CD14-positive monocyte (primary cell): Measurements from ENCODE around the gene GLTP. TPM values are rescaled to one million over a fixed set of nuclear protein-coding genes. Genes with fewer than 3 reads are reported as not detected.

Experiments used
- DNase-seq, 3 donors: peaks; one replicate each; pipeline ENCODE4 v3.0.0-alpha.2; 2011 to 2022
- H2AFZ ChIP-seq: 2 replicates; pipeline ENCODE4 v1.6.0; 2012; ENCODE audit warnings: mild to moderate bottlenecking, low read depth, low read length, inconsistent platforms; ENCODE audit not compliant: insufficient read depth, poor library complexity, severe bottlenecking
- H3K27ac ChIP-seq, 2 donors: 1 replicate in 1 of 2; 2 replicates in 1 of 2; pipeline ENCODE4 v1.5.1; 2012 to 2013; ENCODE audit warnings: low read length in 2 of 2, control low read depth in 1 of 2, inconsistent platforms in 1 of 2, low read depth in 1 of 2, mild to moderate bottlenecking in 1 of 2
- H3K27me3 ChIP-seq, 2 donors: one replicate each; pipeline versions ENCODE4 v1.6.0 to v1.6.1; 2011 to 2013; ENCODE audit warnings: low read length in 2 of 2; ENCODE audit not compliant: control insufficient read depth in 2 of 2, insufficient read depth in 2 of 2
- H3K36me3 ChIP-seq, 2 donors: replicated peaks in 1 of 2; 1 replicate in 1 of 2; 2 replicates in 1 of 2; pipeline versions ENCODE4 v1.5.1 to v1.6.1; 2012 to 2013; ENCODE audit warnings: low read length in 2 of 2, control low read depth in 1 of 2, inconsistent platforms in 1 of 2, mild to moderate bottlenecking in 1 of 2; ENCODE audit not compliant: insufficient read depth in 2 of 2, control insufficient read depth in 1 of 2
- H3K4me1 ChIP-seq, 2 donors: 1 replicate in 1 of 2; 2 replicates in 1 of 2; pipeline versions ENCODE4 v1.5.1 to v1.6.1; 2012 to 2013; ENCODE audit warnings: low read length in 2 of 2, control low read depth in 1 of 2, inconsistent platforms in 1 of 2, mild to moderate bottlenecking in 1 of 2, moderate library complexity in 1 of 2; ENCODE audit not compliant: insufficient read depth in 2 of 2, control insufficient read depth in 1 of 2
- H3K4me2 ChIP-seq: replicated peaks from 2 replicates; pipeline ENCODE3; 2012; ENCODE audit warnings: low read length, moderate library complexity, mild to moderate bottlenecking; ENCODE audit not compliant: poor library complexity, severe bottlenecking; ENCODE audit errors: extremely low read depth
- H3K4me3 ChIP-seq, 3 experiments: fragments of 200-600 bp in 1 of 3; sonication (generic) in 1 of 3; replicated peaks in 1 of 3; 1 replicate in 2 of 3; 2 replicates in 1 of 3; pipeline ENCODE4 v1.5.1; 2011 to 2013; ENCODE audit warnings: low read length in 3 of 3, mild to moderate bottlenecking in 3 of 3, control low read depth in 2 of 3, low read depth in 2 of 3, inconsistent platforms in 1 of 3, moderate library complexity in 1 of 3
- H3K79me2 ChIP-seq: 2 replicates; pipeline ENCODE4 v1.6.0; 2012; ENCODE audit warnings: mild to moderate bottlenecking, control low read depth, inconsistent platforms, low read length, moderate library complexity; ENCODE audit not compliant: insufficient read depth
- H3K9ac ChIP-seq: 2 replicates; pipeline ENCODE4 v1.6.0; 2017; ENCODE audit warnings: low read length, mild to moderate bottlenecking; ENCODE audit not compliant: insufficient read depth, poor library complexity, severe bottlenecking
- H3K9me3 ChIP-seq, 2 donors: replicated peaks in 1 of 2; 1 replicate in 1 of 2; 2 replicates in 1 of 2; pipeline versions ENCODE4 v1.5.1 to v1.6.1; 2012 to 2013; ENCODE audit warnings: low read length in 2 of 2, control low read depth in 1 of 2; ENCODE audit not compliant: control insufficient read depth in 1 of 2, insufficient read depth in 1 of 2
- H4K20me1 ChIP-seq: 2 replicates; pipeline ENCODE4 v1.6.0; 2012; ENCODE audit warnings: mild to moderate bottlenecking, low read length, control low read depth, moderate library complexity; ENCODE audit not compliant: insufficient read depth
- H3K27ac Mint-ChIP-seq, 7 donors: one replicate each; pipeline ENCODE4 v1.8.0; 2020; ENCODE audit warnings: mild to moderate bottlenecking in 7 of 7, mixed read lengths in 7 of 7, moderate library complexity in 6 of 7, inconsistent platforms in 2 of 7
- H3K27me3 Mint-ChIP-seq, 3 donors: one replicate each; pipeline ENCODE4 v1.8.0; 2021 to 2022; ENCODE audit warnings: low read depth in 3 of 3, mild to moderate bottlenecking in 3 of 3, mixed read lengths in 3 of 3, moderate library complexity in 3 of 3, inconsistent platforms in 1 of 3
- H3K36me3 Mint-ChIP-seq, 2 donors: one replicate each; pipeline ENCODE4 v1.8.0; 2020; ENCODE audit warnings: mixed read lengths in 2 of 2, inconsistent platforms in 1 of 2, mild to moderate bottlenecking in 1 of 2
- H3K4me1 Mint-ChIP-seq: one replicate; pipeline ENCODE4 v1.8.0; 2020; ENCODE audit warnings: mild to moderate bottlenecking, mixed read lengths
- H3K4me3 Mint-ChIP-seq, 2 donors: one replicate each; pipeline ENCODE4 v1.8.0; 2020; ENCODE audit warnings: mild to moderate bottlenecking in 2 of 2, mixed read lengths in 2 of 2, moderate library complexity in 1 of 2
- H3K9me3 Mint-ChIP-seq, 7 donors: one replicate each; pipeline ENCODE4 v1.8.0; 2020 to 2022; ENCODE audit warnings: mixed read lengths in 7 of 7, mild to moderate bottlenecking in 6 of 7, moderate library complexity in 6 of 7, inconsistent platforms in 2 of 7
- CTCF ChIP-seq: fragments of 200-600 bp; IDR thresholded peaks from one replicate; pipeline ENCODE4 v1.8.0; 2022; ENCODE audit warnings: antibody characterized with exemption, mild to moderate bottlenecking
- WGBS: methylation state at CpG from one replicate; pipeline ENCODE4 v1.1.5; 2013; ENCODE audit warnings: missing lambda C conversion rate; ENCODE audit not compliant: insufficient coverage; 5-methylcytosine and 5-hydroxymethylcytosine counted together
- intact Hi-C, 2 donors: fragments of 100-400 bp; cut with micrococcal nuclease; formaldehyde crosslinking; loops; one replicate each; pipeline versions ENCODE4 v1.15.0 to v1.15.1; 2023
- polyA plus RNA-seq, 3 donors: library from polyadenylated mRNA; depleted of rRNA in 1 of 3; unstranded in 2 of 3; stranded (reverse) in 1 of 3; fragments of 300-500 nt in 2 of 3; fragments of >200 nt in 1 of 3; fragmentation: Illumina TruSeq in 2 of 3; gene quantifications; 1 replicate in 2 of 3; 2 replicates in 1 of 3; pipeline ENCODE4 v1.2.3, GENCODE V29; 2012 to 2021

Gene GLTP
- polyA plus RNA-seq, 3 donors: 46.2 to 65.9 (median 51.7) TPM

- H3K4me1 Mint-ChIP-seq: peaks cover 18% of the 10 kb centered on the region
- no peaks in the 10 kb centered on the region for H3K79me2 ChIP-seq
- no peak for DNase-seq
- no peaks in the 10 kb centered on the region for H4K20me1 ChIP-seq
- no peak overlapping the region for H3K9ac ChIP-seq
- H3K4me2 ChIP-seq: no peak overlapping the region
- no peaks in the 10 kb centered on the region for H3K9me3 ChIP-seq
- peaks cover 3 to 11% (median 6%) of the 10 kb centered on the region in 3 donors for H3K27me3 Mint-ChIP-seq
- no peak overlapping the region for H3K27ac Mint-ChIP-seq
- peaks cover 0 to 2% of the 10 kb centered on the region in 2 donors for H3K36me3 Mint-ChIP-seq
- H3K27me3 ChIP-seq: no peaks in the 10 kb centered on the region
- no peak overlapping the region for H3K27ac ChIP-seq
- no peak for TF ChIP-seq CTCF
- H3K4me3 Mint-ChIP-seq: no peak overlapping the region
- intact Hi-C loops: no loop called here
- H3K36me3 ChIP-seq: no peaks in the 10 kb centered on the region
- no peak overlapping the region for H3K4me3 ChIP-seq
- no peaks in the 10 kb centered on the region for H3K9me3 Mint-ChIP-seq
- peaks cover 15 to 19% of the 10 kb centered on the region in 2 donors for H3K4me1 ChIP-seq
- no peak overlapping the region for H2AFZ ChIP-seq
- 94% methylated on average over 4 of the region's 6 CpGs for WGBS
Observed at GRCh38 chr12:109813810-109814416, 66.4 kb downstream of the GLTP start.

- peak overlapping the region in 1 of 7 donors; percentile 46 for H3K27ac Mint-ChIP-seq
- H3K4me3 Mint-ChIP-seq: no peak overlapping the region
- peaks cover 6 to 10% of the 10 kb centered on the region in 2 donors for H3K4me1 ChIP-seq
- no peak overlapping the region for H3K4me3 ChIP-seq
- peaks cover 0 to 2% (median 0%) of the 10 kb centered on the region in 7 donors for H3K9me3 Mint-ChIP-seq
- no peak overlapping the region for H2AFZ ChIP-seq
- H3K36me3 ChIP-seq: no peaks in the 10 kb centered on the region
- intact Hi-C loops: no loop called here
- H3K9ac ChIP-seq: no peak overlapping the region
- H3K27me3 Mint-ChIP-seq: peaks cover 0 to 8% (median 2%) of the 10 kb centered on the region in 3 donors
- H4K20me1 ChIP-seq: no peaks in the 10 kb centered on the region
- 71% methylated on average over 1 of the region's 5 CpGs for WGBS
- H3K9me3 ChIP-seq: no peaks in the 10 kb centered on the region
- no peaks in the 10 kb centered on the region for H3K36me3 Mint-ChIP-seq
- H3K27me3 ChIP-seq: no peaks in the 10 kb centered on the region
- H3K4me1 Mint-ChIP-seq: peaks cover 4% of the 10 kb centered on the region
- H3K4me2 ChIP-seq: no peak overlapping the region
- TF ChIP-seq CTCF: peak; percentile 10
- no peak for DNase-seq
- no peak overlapping the region for H3K27ac ChIP-seq
- no peaks in the 10 kb centered on the region for H3K79me2 ChIP-seq
Observed at GRCh38 chr12:109811624-109811995, 68.7 kb downstream of the GLTP start.
